ENCODE data around the gene GLI2.

The GLI2 gene

GRCh38 chr2:120719491-120719890, 16.2 kb upstream of the GLI2 start:
- peaks cover 0 to 24% (median 20%) of the 10 kb centered on the region in 10 experiments; a peak in 14 of 20 replicates for H3K4me1 ChIP-seq
- no peak for TF ChIP-seq Cebpa-rat (IDR thresholded peaks at IDR 0.05)
- no peaks in the 10 kb centered on the region; a peak in 1 of 22 replicates for H4K20me1 ChIP-seq
- H3K4me2 ChIP-seq = peak overlapping the region in 8 of 11 experiments; percentile 31 to 72 (median 52); a peak in 13 of 22 replicates
- no peaks in the 10 kb centered on the region for H3K36me3 ChIP-seq
- H3K9me3 ChIP-seq (replicated peaks in 1 of 11) = no peaks in the 10 kb centered on the region; a peak in 1 of 22 replicates
- H3K4me3 ChIP-seq = no peak overlapping the region
- no peak overlapping the region for H3K27ac ChIP-seq
- H3K9ac ChIP-seq = no peak overlapping the region
- no peaks in the 10 kb centered on the region for H3K27me3 ChIP-seq

DNA sequence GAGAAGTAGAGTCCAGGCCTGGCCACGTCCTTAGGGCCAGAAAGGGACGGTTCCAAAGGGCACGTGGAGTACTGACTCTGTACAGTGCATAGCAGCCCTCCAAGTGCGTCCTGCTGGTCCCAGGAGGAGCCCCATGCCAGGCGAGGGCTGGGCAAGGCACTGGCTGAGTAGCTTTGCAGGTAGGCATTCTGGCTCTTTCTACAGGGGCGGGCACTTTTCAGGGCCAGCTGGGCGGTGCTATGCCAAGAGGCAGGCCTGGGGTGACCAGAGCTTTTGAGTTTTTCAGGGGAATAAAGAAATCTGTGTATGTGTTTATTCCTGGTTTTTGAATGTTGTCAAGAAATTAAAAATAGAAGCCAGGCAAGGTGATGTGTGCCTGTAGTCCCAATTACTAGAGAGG, 15.4 kb upstream of the GLI2 start:
- H4K20me1 ChIP-seq = no peaks in the 10 kb centered on the region; a peak in 1 of 22 replicates
- H3K4me2 ChIP-seq = peak overlapping the region in 9 of 11 experiments; percentile 15 to 72 (median 50); a peak in 16 of 22 replicates
- H3K4me3 ChIP-seq = no peak overlapping the region
- H3K4me1 ChIP-seq = peaks cover 0 to 24% (median 20%) of the 10 kb centered on the region in 10 experiments; a peak in 14 of 20 replicates
- TF ChIP-seq Cebpa-rat (IDR thresholded peaks at IDR 0.05) = no peak
- peaks cover 0 to 5% (median 0%) of the 10 kb centered on the region in 11 experiments; a peak in 3 of 22 replicates for H3K9me3 ChIP-seq (replicated peaks in 1 of 11)
- H3K27ac ChIP-seq = no peak overlapping the region
- no peaks in the 10 kb centered on the region for H3K27me3 ChIP-seq
- H3K36me3 ChIP-seq = no peaks in the 10 kb centered on the region
- no peak overlapping the region for H3K9ac ChIP-seq

- no peak for TF ChIP-seq Cebpa-rat (IDR thresholded peaks at IDR 0.05)
- Histone ChIP-seq H3K9ac (no peak overlapping the region), H3K4me2 (peak overlapping the region in 9 of 11 experiments; percentile 15 to 72 (median 50); a peak in 18 of 22 replicates), H3K27ac (no peak overlapping the region), H3K4me1 (peaks cover 0 to 24% (median 20%) of the 10 kb centered on the region in 10 experiments; a peak in 14 of 20 replicates), H3K36me3 (0 out of 22 replicates have a peak, but pooled peaks cover 0 to 2% (median 0%) of the 10 kb centered on the region in 11 experiments), H3K4me3 (no peak overlapping the region), H4K20me1 (no peaks in the 10 kb centered on the region; a peak in 1 of 22 replicates), H3K9me3 (replicated peaks in 1 of 11) (peaks cover 3 to 8% (median 5%) of the 10 kb centered on the region in 11 experiments; a peak in 21 of 22 replicates), H3K27me3 (no peaks in the 10 kb centered on the region)
Observed at GRCh38 chr2:120720746-120721375, 14.8 kb upstream of the GLI2 start.

- H4K20me1 ChIP-seq = no peaks in the 10 kb centered on the region
- no peak overlapping the region for H3K4me3 ChIP-seq
- H3K4me2 ChIP-seq = no peak overlapping the region
- peaks cover 12 to 19% (median 15%) of the 10 kb centered on the region in 11 experiments for H3K9me3 ChIP-seq (replicated peaks in 1 of 11)
- no peak for TF ChIP-seq Cebpa-rat (IDR thresholded peaks at IDR 0.05)
- H3K36me3 ChIP-seq = 0 out of 22 replicates have a peak, but pooled peaks cover 0 to 3% (median 0%) of the 10 kb centered on the region in 11 experiments
- no peak overlapping the region for H3K27ac ChIP-seq
- H3K9ac ChIP-seq = no peak overlapping the region
- H3K27me3 ChIP-seq = no peaks in the 10 kb centered on the region
- H3K4me1 ChIP-seq = peaks cover 0 to 24% (median 20%) of the 10 kb centered on the region in 10 experiments; a peak in 14 of 20 replicates
Observed at GRCh38 chr2:120722246-120722567, 13.5 kb upstream of the GLI2 start.

GRCh38 chr2:120722568-120723421, 12.9 kb upstream of the GLI2 start:
- no peak overlapping the region for H3K4me2 ChIP-seq
- H3K27ac ChIP-seq = no peak overlapping the region
- H3K4me3 ChIP-seq = no peak overlapping the region
- H3K4me1 ChIP-seq = peaks cover 0 to 24% (median 20%) of the 10 kb centered on the region in 10 experiments; a peak in 14 of 20 replicates
- no peaks in the 10 kb centered on the region for H4K20me1 ChIP-seq
- H3K9ac ChIP-seq = no peak overlapping the region
- 0 out of 22 replicates have a peak, but pooled peaks cover 0 to 3% (median 0%) of the 10 kb centered on the region in 11 experiments for H3K36me3 ChIP-seq
- no peak for TF ChIP-seq Cebpa-rat (IDR thresholded peaks at IDR 0.05)
- H3K9me3 ChIP-seq (replicated peaks in 1 of 11) = peaks cover 13 to 20% (median 18%) of the 10 kb centered on the region in 11 experiments
- H3K27me3 ChIP-seq = no peaks in the 10 kb centered on the region

- no peaks in the 10 kb centered on the region for H3K27me3 ChIP-seq
- no peak for TF ChIP-seq Cebpa-rat (IDR thresholded peaks at IDR 0.05)
- no peaks in the 10 kb centered on the region for H4K20me1 ChIP-seq
- H3K27ac ChIP-seq = no peak overlapping the region
- no peak overlapping the region for H3K4me3 ChIP-seq
- 0 out of 22 replicates have a peak, but pooled peaks cover 0 to 3% (median 0%) of the 10 kb centered on the region in 11 experiments for H3K36me3 ChIP-seq
- H3K9ac ChIP-seq = no peak overlapping the region
- H3K9me3 ChIP-seq (replicated peaks in 1 of 11) = peaks cover 13 to 20% (median 18%) of the 10 kb centered on the region in 11 experiments
- peaks cover 0 to 2% (median under 1%) of the 10 kb centered on the region in 10 experiments; a peak in 7 of 20 replicates for H3K4me1 ChIP-seq
- no peak overlapping the region for H3K4me2 ChIP-seq
Observed at GRCh38 chr2:120726245-120726644, 9.4 kb upstream of the GLI2 start.

DNA sequence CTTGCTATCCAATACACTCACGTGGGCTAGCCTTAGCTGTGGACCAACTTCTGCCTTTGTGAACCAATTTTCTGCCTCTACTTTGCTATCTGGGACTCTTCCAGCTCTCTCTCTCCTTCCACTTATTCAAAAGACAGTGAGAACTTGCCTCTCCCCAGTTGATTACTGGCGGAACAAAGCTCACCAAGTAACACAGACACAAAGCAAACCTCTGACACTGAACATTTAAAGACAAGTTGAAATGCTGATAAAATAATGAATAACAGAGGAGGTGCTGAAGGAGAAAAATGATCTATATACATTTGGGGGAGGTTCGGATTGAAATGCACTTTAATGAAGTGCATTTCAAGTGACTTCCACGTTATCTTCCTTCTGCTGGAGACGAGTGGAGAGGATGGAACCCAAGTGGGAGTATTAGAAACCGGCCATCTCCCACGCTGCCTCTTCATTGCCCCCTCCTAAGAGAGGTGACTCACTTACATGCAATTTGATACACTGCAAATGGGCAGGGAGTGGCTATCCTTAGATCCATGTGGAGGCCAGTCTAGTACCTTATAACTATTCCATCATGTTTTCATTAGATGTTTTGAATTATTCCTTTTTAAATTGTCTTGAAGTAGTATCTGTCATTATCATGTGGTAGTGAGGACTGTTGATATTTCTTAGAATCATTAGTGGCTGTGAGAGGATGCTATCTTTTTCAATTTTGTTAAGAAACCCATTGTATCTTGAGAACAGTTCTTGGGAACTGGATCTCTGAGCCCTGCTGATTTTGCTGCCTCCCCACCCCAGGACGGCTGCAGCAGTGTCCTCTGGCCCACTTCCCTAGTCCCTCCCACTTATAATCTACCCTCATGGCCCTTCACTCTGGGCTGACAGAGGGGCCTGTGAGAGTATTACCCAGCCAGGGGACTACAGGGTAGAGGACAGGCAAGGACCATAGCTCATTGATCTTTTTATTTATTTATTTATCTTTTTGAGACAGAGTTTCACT, 6.0 kb upstream of the GLI2 start:
- H3K36me3 ChIP-seq = 0 out of 22 replicates have a peak, but pooled peaks cover 0 to 3% (median 0%) of the 10 kb centered on the region in 11 experiments
- no peak overlapping the region for H3K4me3 ChIP-seq
- peaks cover 0 to 6% (median 4%) of the 10 kb centered on the region in 10 experiments; a peak in 6 of 20 replicates for H3K4me1 ChIP-seq
- no peak overlapping the region for H3K27ac ChIP-seq
- H4K20me1 ChIP-seq = peaks cover 0 to 6% (median 0%) of the 10 kb centered on the region in 11 experiments; a peak in 1 of 22 replicates
- peaks cover 16 to 26% (median 24%) of the 10 kb centered on the region in 11 experiments for H3K27me3 ChIP-seq
- no peak overlapping the region for H3K9ac ChIP-seq
- no peak for TF ChIP-seq Cebpa-rat (IDR thresholded peaks at IDR 0.05)
- H3K9me3 ChIP-seq (replicated peaks in 1 of 11) = peaks cover 13 to 20% (median 18%) of the 10 kb centered on the region in 11 experiments
- no peak overlapping the region for H3K4me2 ChIP-seq

DNA sequence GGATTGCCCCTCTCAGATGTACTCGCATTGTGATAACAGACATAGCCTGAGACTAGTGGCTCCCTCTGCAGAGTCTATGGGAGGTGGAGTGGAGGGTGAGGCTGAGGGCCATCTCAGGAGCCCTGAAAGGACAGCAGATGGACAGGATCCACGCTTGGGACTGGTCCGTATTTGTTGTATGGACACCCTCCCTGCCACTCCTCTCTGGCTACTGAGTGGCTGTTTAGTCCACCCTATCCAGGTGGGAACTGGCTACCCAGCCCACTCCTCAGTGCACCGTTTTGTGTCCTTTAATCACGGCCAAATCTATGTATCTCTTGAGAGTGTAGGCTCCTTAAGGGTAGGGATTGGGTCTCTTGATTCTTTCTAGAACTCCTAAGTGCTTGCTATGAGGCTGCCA, 4.5 kb upstream of the GLI2 start:
- H3K4me2 ChIP-seq = no peak overlapping the region
- TF ChIP-seq Cebpa-rat (IDR thresholded peaks at IDR 0.05) = no peak
- no peak overlapping the region for H3K4me3 ChIP-seq
- no peak overlapping the region for H3K27ac ChIP-seq
- peaks cover 2 to 9% (median 7%) of the 10 kb centered on the region in 10 experiments; a peak in 19 of 20 replicates for H3K4me1 ChIP-seq
- H3K9me3 ChIP-seq (replicated peaks in 1 of 11) = peaks cover 6 to 13% (median 9%) of the 10 kb centered on the region in 11 experiments; a peak in 21 of 22 replicates
- peaks cover 31 to 41% (median 39%) of the 10 kb centered on the region in 11 experiments for H3K27me3 ChIP-seq
- no peaks in the 10 kb centered on the region for H3K36me3 ChIP-seq
- H3K9ac ChIP-seq = no peak overlapping the region
- H4K20me1 ChIP-seq = peaks cover 0 to 16% (median 3%) of the 10 kb centered on the region in 11 experiments; a peak in 14 of 22 replicates
